GM12878 (cell line): ENCODE measurements around the gene BNC2. TPM values are rescaled to one million over a fixed set of nuclear protein-coding genes. Genes with fewer than 3 reads are reported as not detected.

Source experiments
- ATAC-seq: fragments of 200-7000 bp; cut with Tn5 transposase; 3 replicates; pipeline ENCODE4 v1.9.1; 2020; ENCODE audit warnings: mild to moderate bottlenecking, moderate library complexity
- BruUV-seq: library from RNA; stranded (reverse); fragments of 400-500 nt; replicated peaks from 2 replicates; lab custom pipeline; 2021; lab: Mats Ljungman, UMichigan
- CTCF ChIA-PET: fragments of 300-600 bp; sonication (Branson Sonifier 250); formaldehyde crosslinking; extraction: SDS; loops from one replicate; lab custom pipeline; 2021; ENCODE audit warnings: inconsistent platforms; lab: Yijun Ruan, JAX
- POLR2A ChIA-PET: fragments of 350-600 bp; formaldehyde crosslinking; extraction: SDS; loops from one replicate; lab custom pipeline; 2021; ENCODE audit warnings: inconsistent platforms; lab: Charles Lee
- RAD21 ChIA-PET: fragments of 300-600 bp; sonication (Branson Sonifier 250); formaldehyde crosslinking; loops from one replicate; lab custom pipeline; 2023; ENCODE audit warnings: antibody characterized with exemption; ENCODE audit not compliant: unreplicated experiment; lab: Charles Lee
- SMC1A ChIA-PET: fragments of 300-600 bp; sonication (Branson Sonifier 250); formaldehyde crosslinking; loops from one replicate; lab custom pipeline; 2023; ENCODE audit not compliant: unreplicated experiment, uncharacterized antibody; lab: Charles Lee
- DNase-seq: peaks from one replicate; pipeline ENCODE4 v3.0.0-alpha.2; 2011; ENCODE audit warnings: low read depth, low spot score
- FAIRE-seq: peaks from 3 replicates; lab custom pipeline; 2011; peaks lifted over from hg19 to GRCh38; lab: Jason Lieb, UNC
- H2AFZ ChIP-seq: 2 replicates; pipeline ENCODE4 v1.6.0; 2011; ENCODE audit warnings: low read depth, low read length, control low read depth; ENCODE audit not compliant: control insufficient read depth
- H3K27ac ChIP-seq: 2 replicates; pipeline ENCODE4 v1.5.1; 2011; ENCODE audit warnings: control low read depth; ENCODE audit not compliant: control insufficient read depth, insufficient read depth
- H3K27me3 ChIP-seq, 2 experiments: replicated peaks in 1 of 2; 2 replicates each; pipeline versions ENCODE4 v1.6.0 to v1.6.1; 2011; ENCODE audit warnings: low read length in 1 of 2; ENCODE audit not compliant: control insufficient read depth in 2 of 2, insufficient read depth in 2 of 2
- H3K36me3 ChIP-seq, 2 experiments: 2 replicates each; pipeline ENCODE4 v1.5.1; 2011; ENCODE audit warnings: low read length in 1 of 2; ENCODE audit not compliant: control insufficient read depth in 2 of 2, insufficient read depth in 2 of 2
- H3K4me1 ChIP-seq: 2 replicates; pipeline ENCODE4 v1.6.1; 2011; ENCODE audit warnings: mild to moderate bottlenecking, low read length, moderate library complexity, mixed read lengths; ENCODE audit not compliant: control insufficient read depth, insufficient read depth
- H3K4me2 ChIP-seq: 2 replicates; pipeline ENCODE4 v1.6.0; 2011; ENCODE audit warnings: control low read depth; ENCODE audit not compliant: control insufficient read depth, insufficient read depth
- H3K4me3 ChIP-seq: fragments of 200-600 bp; sonication (generic); 2 replicates; pipeline ENCODE4 v1.5.1; 2016
- H3K79me2 ChIP-seq: 2 replicates; pipeline ENCODE4 v1.6.0; 2011; ENCODE audit warnings: low read length; ENCODE audit not compliant: control insufficient read depth, insufficient read depth
- H3K9ac ChIP-seq: 2 replicates; pipeline ENCODE4 v1.8.0; 2011; ENCODE audit warnings: low read length, control low read depth, mixed read lengths; ENCODE audit not compliant: control insufficient read depth, insufficient read depth
- H3K9me3 ChIP-seq: replicated peaks from 3 replicates; pipeline ENCODE4 v1.5.1; 2011; ENCODE audit warnings: mild to moderate bottlenecking, low read length; ENCODE audit not compliant: control insufficient read depth, insufficient read depth
- H4K20me1 ChIP-seq: 2 replicates; pipeline ENCODE4 v1.6.0; 2011; ENCODE audit not compliant: control insufficient read depth, insufficient read depth
- BMI1 ChIP-seq: fragments of 450-650 bp; IDR thresholded peaks from 2 replicates; pipeline ENCODE4 v1.6.1; 2016; ENCODE audit warnings: mild to moderate bottlenecking, moderate library complexity, borderline replicate concordance
- EED ChIP-seq: sonication (generic); IDR thresholded peaks from 2 replicates; pipeline ENCODE4 v1.6.1; 2016; ENCODE audit warnings: antibody characterized with exemption, low read depth
- HCFC1 ChIP-seq: fragments of 150-350 bp; IDR thresholded peaks from 2 replicates; pipeline ENCODE4 v1.6.1; 2014; ENCODE audit warnings: low read length
- MTA2 ChIP-seq: fragments of 450-650 bp; IDR thresholded peaks from 2 replicates; pipeline ENCODE4 v1.6.1; 2016; ENCODE audit warnings: low read depth, mild to moderate bottlenecking, moderate library complexity
- NBN ChIP-seq: fragments of 450-650 bp; IDR thresholded peaks from 2 replicates; pipeline ENCODE4 v1.6.1; 2016
- STAT1 ChIP-seq: fragments of 450-650 bp; conservative IDR thresholded peaks from 2 replicates; pipeline ENCODE4 v1.6.1; 2014; ENCODE audit warnings: antibody characterized with exemption, mild to moderate bottlenecking
- WGBS: methylation state at CpG from one replicate; pipeline ENCODE4 v1.1.6; 2016; ENCODE audit warnings: low lambda C conversion rate; ENCODE audit not compliant: insufficient replicate concordance, insufficient coverage; ENCODE audit errors: missing lambda C conversion rate; 5-methylcytosine and 5-hydroxymethylcytosine counted together
- in situ Hi-C: fragments of 300-500 bp; cut with MboI; formaldehyde crosslinking; loops from 9 replicates; pipeline ENCODE4 v1.14.3; 2018; ENCODE audit warnings: mixed read lengths
- intact Hi-C: fragments of 100-400 bp; cut with micrococcal nuclease; formaldehyde crosslinking; loops from one replicate; pipeline ENCODE4 v1.14.2; 2022; ENCODE audit not compliant: unreplicated experiment
- polyA plus RNA-seq, 11 experiments: library from polyadenylated mRNA; depleted of rRNA in 4 of 11; unstranded in 6 of 11; stranded (reverse) in 5 of 11; fragments of >200 nt; fragmentation: Nextera tagmentation in 4 of 11; fragmentation: Illumina TruSeq in 1 of 11; extraction: Ambion mirVana in 4 of 11; extraction: Trizol in 1 of 11; gene quantifications; 1 replicate in 1 of 11; 2 replicates in 10 of 11; pipeline versions ENCODE4 v1.2.1 to v1.2.3, GENCODE V29; 2011 to 2016; ENCODE audit warnings: inconsistent platforms in 2 of 11, missing spikeins in 2 of 11, low read depth in 1 of 11
- total RNA-seq, 4 experiments: library from RNA; depleted of rRNA in 3 of 4; stranded (reverse); fragments of >200 nt in 3 of 4; fragmentation: Illumina TruSeq in 1 of 4; extraction: Trizol in 1 of 4; gene quantifications; 2 replicates each; pipeline versions ENCODE4 v1.2.1 to v1.2.3, GENCODE V29; 2013 to 2021
- TF ChIP-seq, protein P1 (sequence below): IDR thresholded peaks from 2 replicates; pipeline ENCODE4 v1.6.1; 2012; ENCODE audit warnings: improper control_type of control experiment, low read depth, low read length; ENCODE audit not compliant: insufficient replicate concordance
- TF ChIP-seq, protein P2 (sequence below): IDR thresholded peaks from 2 replicates; pipeline ENCODE4 v1.6.1; 2011; ENCODE audit warnings: low read depth, low read length, improper control_type of control experiment, borderline replicate concordance
- TF ChIP-seq, protein P3 (sequence below): fragments of 450-650 bp; IDR thresholded peaks from 2 replicates; pipeline ENCODE4 v1.6.1; 2017; ENCODE audit warnings: mild to moderate bottlenecking

The BNC2 gene
- total and polyA plus RNA-seq, 10 of the 15 experiments (the other 5 are each of a cell fraction or from before 2014, with no cell fraction given), result 0.05 to 14.5 (median 0.26) TPM

DNA sequence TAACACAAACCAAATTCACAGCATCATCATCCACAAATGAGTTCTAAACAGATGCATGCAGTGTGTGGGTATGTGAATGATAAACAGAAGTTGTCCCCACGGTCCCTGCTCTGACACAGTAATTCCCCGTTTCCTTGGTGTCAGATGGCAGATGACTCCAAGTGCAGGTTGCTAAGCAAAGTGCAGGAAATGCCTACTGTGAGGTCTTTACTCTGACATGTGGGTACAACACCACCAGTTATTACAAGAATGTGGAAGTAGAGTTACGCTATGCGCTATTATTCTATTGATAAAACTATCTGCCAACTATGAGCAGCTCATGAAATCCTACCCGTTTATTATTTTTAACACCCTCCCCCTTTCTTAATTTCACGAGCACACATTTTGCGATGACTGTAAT lies 448.9 kb downstream of the BNC2 start (continued):
- TF ChIP-seq, protein P1, sequence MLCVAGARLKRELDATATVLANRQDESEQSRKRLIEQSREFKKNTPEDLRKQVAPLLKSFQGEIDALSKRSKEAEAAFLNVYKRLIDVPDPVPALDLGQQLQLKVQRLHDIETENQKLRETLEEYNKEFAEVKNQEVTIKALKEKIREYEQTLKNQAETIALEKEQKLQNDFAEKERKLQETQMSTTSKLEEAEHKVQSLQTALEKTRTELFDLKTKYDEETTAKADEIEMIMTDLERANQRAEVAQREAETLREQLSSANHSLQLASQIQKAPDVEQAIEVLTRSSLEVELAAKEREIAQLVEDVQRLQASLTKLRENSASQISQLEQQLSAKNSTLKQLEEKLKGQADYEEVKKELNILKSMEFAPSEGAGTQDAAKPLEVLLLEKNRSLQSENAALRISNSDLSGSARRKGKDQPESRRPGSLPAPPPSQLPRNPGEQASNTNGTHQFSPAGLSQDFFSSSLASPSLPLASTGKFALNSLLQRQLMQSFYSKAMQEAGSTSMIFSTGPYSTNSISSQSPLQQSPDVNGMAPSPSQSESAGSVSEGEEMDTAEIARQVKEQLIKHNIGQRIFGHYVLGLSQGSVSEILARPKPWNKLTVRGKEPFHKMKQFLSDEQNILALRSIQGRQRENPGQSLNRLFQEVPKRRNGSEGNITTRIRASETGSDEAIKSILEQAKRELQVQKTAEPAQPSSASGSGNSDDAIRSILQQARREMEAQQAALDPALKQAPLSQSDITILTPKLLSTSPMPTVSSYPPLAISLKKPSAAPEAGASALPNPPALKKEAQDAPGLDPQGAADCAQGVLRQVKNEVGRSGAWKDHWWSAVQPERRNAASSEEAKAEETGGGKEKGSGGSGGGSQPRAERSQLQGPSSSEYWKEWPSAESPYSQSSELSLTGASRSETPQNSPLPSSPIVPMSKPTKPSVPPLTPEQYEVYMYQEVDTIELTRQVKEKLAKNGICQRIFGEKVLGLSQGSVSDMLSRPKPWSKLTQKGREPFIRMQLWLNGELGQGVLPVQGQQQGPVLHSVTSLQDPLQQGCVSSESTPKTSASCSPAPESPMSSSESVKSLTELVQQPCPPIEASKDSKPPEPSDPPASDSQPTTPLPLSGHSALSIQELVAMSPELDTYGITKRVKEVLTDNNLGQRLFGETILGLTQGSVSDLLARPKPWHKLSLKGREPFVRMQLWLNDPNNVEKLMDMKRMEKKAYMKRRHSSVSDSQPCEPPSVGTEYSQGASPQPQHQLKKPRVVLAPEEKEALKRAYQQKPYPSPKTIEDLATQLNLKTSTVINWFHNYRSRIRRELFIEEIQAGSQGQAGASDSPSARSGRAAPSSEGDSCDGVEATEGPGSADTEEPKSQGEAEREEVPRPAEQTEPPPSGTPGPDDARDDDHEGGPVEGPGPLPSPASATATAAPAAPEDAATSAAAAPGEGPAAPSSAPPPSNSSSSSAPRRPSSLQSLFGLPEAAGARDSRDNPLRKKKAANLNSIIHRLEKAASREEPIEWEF, result no peak

DNA sequence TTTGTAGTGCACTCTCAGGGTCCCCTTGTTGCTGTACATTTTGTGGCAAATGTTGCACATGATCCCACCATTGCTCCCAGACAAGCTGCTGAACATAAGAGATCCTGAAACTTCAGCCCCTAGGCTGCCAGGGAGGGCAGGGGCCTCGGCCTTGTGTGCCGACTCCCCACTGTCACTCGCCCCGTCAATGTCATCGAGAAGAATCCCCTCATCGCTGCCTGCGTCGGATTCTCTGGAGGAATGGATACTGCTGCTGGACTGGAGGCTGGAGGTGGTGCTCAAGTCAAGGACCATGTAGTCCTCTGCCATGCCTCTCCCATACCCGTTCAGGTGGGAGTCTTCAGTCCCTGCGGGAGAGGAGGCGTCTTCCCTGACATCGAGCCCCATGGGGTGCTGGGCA lies 451.3 kb downstream of the BNC2 start:
- Histone ChIP-seq H3K9ac (no peak overlapping the region), H3K9me3 (no peaks in the 10 kb centered on the region), H3K4me1 (no peaks in the 10 kb centered on the region), H3K36me3 (no peaks in the 10 kb centered on the region)
- ATAC-seq (no peak), DNase-seq (no peak)
- POLR2A ChIA-PET, result no interaction called here
- TF ChIP-seq BMI1 (no peak), HCFC1 (no peak), STAT1 (no peak), MTA2 (no peak), EED (no peak), NBN (no peak)
- TF ChIP-seq, protein P2, sequence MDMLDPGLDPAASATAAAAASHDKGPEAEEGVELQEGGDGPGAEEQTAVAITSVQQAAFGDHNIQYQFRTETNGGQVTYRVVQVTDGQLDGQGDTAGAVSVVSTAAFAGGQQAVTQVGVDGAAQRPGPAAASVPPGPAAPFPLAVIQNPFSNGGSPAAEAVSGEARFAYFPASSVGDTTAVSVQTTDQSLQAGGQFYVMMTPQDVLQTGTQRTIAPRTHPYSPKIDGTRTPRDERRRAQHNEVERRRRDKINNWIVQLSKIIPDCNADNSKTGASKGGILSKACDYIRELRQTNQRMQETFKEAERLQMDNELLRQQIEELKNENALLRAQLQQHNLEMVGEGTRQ, result no peak
- TF ChIP-seq, protein P3, sequence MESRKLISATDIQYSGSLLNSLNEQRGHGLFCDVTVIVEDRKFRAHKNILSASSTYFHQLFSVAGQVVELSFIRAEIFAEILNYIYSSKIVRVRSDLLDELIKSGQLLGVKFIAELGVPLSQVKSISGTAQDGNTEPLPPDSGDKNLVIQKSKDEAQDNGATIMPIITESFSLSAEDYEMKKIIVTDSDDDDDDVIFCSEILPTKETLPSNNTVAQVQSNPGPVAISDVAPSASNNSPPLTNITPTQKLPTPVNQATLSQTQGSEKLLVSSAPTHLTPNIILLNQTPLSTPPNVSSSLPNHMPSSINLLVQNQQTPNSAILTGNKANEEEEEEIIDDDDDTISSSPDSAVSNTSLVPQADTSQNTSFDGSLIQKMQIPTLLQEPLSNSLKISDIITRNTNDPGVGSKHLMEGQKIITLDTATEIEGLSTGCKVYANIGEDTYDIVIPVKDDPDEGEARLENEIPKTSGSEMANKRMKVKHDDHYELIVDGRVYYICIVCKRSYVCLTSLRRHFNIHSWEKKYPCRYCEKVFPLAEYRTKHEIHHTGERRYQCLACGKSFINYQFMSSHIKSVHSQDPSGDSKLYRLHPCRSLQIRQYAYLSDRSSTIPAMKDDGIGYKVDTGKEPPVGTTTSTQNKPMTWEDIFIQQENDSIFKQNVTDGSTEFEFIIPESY, result no peak
- TF ChIP-seq, all 136 proteins: peak for 0
- Histone ChIP-seq H3K79me2 (no peaks in the 10 kb centered on the region), H3K27me3 (no peaks in the 10 kb centered on the region), H2AFZ (no peak overlapping the region), H3K4me2 (no peak overlapping the region), H3K27ac (no peak overlapping the region), H4K20me1 (no peaks in the 10 kb centered on the region), H3K4me3 (no peak overlapping the region)
- FAIRE-seq, result no peak
- BruUV-seq, result no TSS peak
- RAD21 ChIA-PET, result no interaction called here
- CTCF ChIA-PET, result no interaction called here
- in situ Hi-C loops (no loop called here), intact Hi-C loops (no loop called here)
- 50% methylated on average over 12 of the region's 12 CpGs for WGBS
- SMC1A ChIA-PET, result interaction anchor here (0.9 kb wide), 1 partner anchor 124 kb away, joined by 3 read pairs; no protein-coding TSS in a partner anchor
